Measurements from ENCODE around the gene BMI1.

- TF ChIP-seq POLR2A (IDR thresholded peaks at IDR 0.05) (no peak), CTCF (IDR thresholded peaks at IDR 0.05) (no peak)
Observed at GRCh38 chr10:22338185-22338900, 17.4 kb downstream of the BMI1 start.

Data from testis (tissue), 2 donors.